Activated naive CD8-positive, alpha-beta T cell treated with anti-CD3 and anti-CD28 coated beads, Interleukin-2, amount 50 U/mL, for 24 hours (primary cell): ENCODE measurements around the gene SPART.

ENCODE experiments used
- ATAC-seq: fragments of 150-1000 bp; cut with Tn5 transposase; one replicate; pipeline ENCODE4 v1.10.0; 2021
- DNase-seq: peaks from one replicate; pipeline ENCODE4 v3.0.0; 2021
- H3K27ac Mint-ChIP-seq: one replicate; pipeline ENCODE4 v1.8.0; 2021; ENCODE audit warnings: mild to moderate bottlenecking, mixed read lengths
- H3K27me3 Mint-ChIP-seq: one replicate; pipeline ENCODE4 v1.8.0; 2021; ENCODE audit warnings: mixed read lengths
- H3K36me3 Mint-ChIP-seq: one replicate; pipeline ENCODE4 v1.8.0; 2021; ENCODE audit warnings: low read depth, mixed read lengths
- H3K4me1 Mint-ChIP-seq: one replicate; pipeline ENCODE4 v1.8.0; 2021; ENCODE audit warnings: mixed read lengths
- H3K4me3 Mint-ChIP-seq: one replicate; pipeline ENCODE4 v1.8.0; 2021; ENCODE audit warnings: mild to moderate bottlenecking, moderate library complexity, mixed read lengths
- H3K9me3 Mint-ChIP-seq: one replicate; pipeline ENCODE4 v1.8.0; 2021; ENCODE audit warnings: mixed read lengths

SPART gene, protein sequence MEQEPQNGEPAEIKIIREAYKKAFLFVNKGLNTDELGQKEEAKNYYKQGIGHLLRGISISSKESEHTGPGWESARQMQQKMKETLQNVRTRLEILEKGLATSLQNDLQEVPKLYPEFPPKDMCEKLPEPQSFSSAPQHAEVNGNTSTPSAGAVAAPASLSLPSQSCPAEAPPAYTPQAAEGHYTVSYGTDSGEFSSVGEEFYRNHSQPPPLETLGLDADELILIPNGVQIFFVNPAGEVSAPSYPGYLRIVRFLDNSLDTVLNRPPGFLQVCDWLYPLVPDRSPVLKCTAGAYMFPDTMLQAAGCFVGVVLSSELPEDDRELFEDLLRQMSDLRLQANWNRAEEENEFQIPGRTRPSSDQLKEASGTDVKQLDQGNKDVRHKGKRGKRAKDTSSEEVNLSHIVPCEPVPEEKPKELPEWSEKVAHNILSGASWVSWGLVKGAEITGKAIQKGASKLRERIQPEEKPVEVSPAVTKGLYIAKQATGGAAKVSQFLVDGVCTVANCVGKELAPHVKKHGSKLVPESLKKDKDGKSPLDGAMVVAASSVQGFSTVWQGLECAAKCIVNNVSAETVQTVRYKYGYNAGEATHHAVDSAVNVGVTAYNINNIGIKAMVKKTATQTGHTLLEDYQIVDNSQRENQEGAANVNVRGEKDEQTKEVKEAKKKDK

DNA sequence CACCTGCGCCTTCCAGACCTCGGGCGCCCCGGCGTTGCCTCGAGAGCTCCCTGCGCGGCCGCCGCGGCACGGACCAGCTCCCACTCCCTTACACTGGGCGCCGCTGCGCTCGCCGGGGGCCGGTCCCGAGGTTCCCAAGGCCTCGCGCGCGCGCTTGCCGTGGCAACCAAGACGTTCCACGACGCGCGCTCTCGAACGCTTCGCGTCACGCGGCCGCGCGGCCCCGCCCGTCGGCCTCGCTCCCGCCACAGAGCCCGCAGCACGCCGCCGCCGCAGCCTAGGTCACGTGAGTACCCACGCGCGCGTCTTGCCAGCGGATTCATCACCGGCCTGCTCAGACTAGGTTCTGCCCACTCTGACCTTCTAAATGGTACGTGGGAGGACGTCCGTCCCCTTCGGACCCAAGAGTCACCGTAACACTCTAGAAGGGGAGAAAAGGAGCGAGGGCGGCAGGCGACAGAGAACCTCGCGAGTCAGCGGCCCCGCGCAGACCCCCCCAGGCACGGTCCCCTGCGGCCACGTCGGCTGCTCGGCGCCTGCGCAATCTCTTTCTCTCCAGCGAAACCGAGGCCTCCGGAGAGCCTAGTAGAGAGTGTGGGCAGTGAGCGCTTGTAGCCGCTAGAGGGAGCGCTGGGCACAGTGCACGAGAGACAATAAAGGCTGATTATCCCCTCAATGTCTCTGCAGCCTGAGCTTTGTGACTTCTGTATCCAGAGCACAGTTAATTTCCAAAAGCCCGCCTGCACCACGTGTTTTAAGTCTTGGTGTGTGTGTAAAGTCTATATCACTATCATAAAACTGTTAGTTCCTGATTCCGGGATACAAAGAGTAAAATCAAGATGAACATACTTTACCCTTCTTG, at the start of gene SPART:
TSS of gene SPART (minus strand) at position 173 of the 862 bp plus-strand sequence. CDS start 10,564 bp downstream, outside the sequence.
- Mint-ChIP-seq H3K9me3 (no peaks in the 10 kb centered on the region), H3K4me3 (peak within 1 kb of the TSS; percentile 88), H3K4me1 (peaks cover 26% of the 10 kb centered on the region), H3K36me3 (no peaks in the 10 kb centered on the region), H3K27ac (peak within 1 kb of the TSS; percentile 90), H3K27me3 (peaks cover 3% of the 10 kb centered on the region)
- DNase-seq = peak; percentile 87
- ATAC-seq = peak; percentile 92

DNA sequence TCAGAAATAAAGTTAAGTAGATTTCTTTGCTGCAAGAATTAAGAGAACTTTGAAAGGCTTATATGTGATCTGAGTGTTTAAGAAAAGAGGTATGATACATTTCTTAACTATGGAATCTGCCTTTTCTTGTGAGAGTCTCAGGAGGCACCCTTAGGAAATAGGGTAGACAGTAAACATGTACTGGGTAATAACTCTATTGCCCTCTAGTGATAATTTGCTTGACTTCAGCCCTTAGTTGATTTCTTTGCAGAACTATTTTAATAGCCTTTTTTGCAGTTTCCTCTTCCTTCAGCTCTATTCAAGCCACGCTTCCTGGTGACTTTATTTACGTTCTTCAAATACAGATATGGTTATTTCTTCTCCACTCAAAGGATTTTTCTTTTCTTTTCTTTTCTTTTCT, 49.1 kb upstream of the SPART start:
- Mint-ChIP-seq H3K27ac (no peak overlapping the region), H3K9me3 (peaks cover 2% of the 10 kb centered on the region), H3K4me3 (no peak overlapping the region), H3K36me3 (no peaks in the 10 kb centered on the region), H3K27me3 (peaks cover 10% of the 10 kb centered on the region), H3K4me1 (no peaks in the 10 kb centered on the region)
- ATAC-seq (peak; percentile 49), DNase-seq (no peak)

DNA sequence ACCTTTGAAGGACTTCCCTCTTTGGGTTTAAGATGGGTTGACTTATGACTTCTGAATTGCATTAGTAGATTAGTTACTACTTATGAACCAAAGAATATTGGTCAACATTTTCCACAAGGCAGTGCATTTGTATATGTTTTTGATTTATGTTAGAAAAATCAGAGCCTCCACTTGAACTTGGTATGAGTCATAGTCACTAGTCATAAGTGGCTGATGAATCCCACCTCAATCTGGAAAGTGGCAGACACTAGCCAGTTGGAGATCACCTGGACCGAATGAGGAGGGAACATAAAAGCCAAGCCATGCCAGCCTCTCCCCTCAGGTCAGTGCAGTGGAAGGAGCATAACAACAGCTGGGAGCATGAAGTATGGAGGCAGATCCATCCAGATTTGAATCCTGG, 39.3 kb upstream of the SPART start:
- Mint-ChIP-seq H3K36me3 (no peaks in the 10 kb centered on the region), H3K9me3 (no peaks in the 10 kb centered on the region), H3K4me3 (no peak overlapping the region), H3K27me3 (peaks cover 19% of the 10 kb centered on the region), H3K4me1 (no peaks in the 10 kb centered on the region), H3K27ac (no peak overlapping the region)
- no peak for DNase-seq
- ATAC-seq = no peak

DNA sequence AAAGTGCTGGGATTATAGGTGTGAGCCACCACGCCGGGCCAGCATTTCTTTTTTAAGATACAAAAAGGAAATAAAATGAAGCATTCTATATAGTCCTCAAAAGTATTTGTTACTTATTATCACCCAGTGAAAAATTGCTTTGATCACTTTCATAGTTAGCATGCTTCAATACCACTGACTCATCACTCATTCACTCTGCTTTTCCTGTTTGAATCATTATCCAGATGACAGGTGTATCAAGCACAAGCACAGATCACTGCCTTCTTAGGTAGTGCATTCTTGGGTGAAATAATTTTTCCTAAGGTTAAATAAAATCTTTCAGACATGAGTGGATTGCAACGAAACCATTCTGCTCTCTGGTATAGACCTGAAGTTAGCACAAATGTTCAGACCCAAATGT, 35.8 kb upstream of the SPART start:
- H3K9me3 Mint-ChIP-seq = no peaks in the 10 kb centered on the region
- no peak overlapping the region for H3K4me3 Mint-ChIP-seq
- no peak overlapping the region for H3K27ac Mint-ChIP-seq
- ATAC-seq (no peak), DNase-seq (no peak)
- no peaks in the 10 kb centered on the region for H3K36me3 Mint-ChIP-seq
- peaks cover 11% of the 10 kb centered on the region for H3K27me3 Mint-ChIP-seq
- H3K4me1 Mint-ChIP-seq = no peaks in the 10 kb centered on the region

DNA sequence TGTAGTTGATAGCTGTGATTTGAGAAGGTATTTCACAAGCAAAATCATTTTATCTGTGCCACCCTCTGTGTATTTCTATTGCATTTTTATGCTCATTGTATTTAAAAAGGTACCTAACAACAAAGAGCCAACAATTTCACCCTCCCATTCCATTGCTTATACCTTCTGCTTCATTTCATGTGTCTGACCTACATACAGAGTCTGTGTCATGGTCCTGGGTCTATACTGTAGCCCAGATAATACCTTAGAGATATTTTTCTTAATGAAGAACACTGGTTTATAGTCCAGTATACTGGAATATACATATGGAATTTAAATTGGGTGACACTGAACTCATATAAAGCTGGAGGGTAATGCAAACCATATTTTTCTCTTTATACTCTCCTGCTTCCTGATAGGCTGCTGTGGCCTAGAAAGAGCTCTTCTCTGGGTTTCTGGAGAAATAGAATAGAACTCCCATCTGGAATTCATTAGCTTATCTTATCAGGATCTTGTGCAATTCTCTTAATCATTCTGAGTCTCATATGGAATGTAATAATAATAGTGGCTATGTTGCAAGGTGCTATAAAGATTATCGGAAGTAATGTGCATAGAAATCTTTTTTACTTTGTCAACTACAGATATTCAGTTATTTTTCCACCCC, 31.8 kb upstream of the SPART start:
- no peak for ATAC-seq
- Mint-ChIP-seq H3K36me3 (no peaks in the 10 kb centered on the region), H3K27me3 (no peaks in the 10 kb centered on the region), H3K9me3 (no peaks in the 10 kb centered on the region), H3K4me3 (no peak overlapping the region), H3K4me1 (no peaks in the 10 kb centered on the region), H3K27ac (no peak overlapping the region)
- no peak for DNase-seq

DNA sequence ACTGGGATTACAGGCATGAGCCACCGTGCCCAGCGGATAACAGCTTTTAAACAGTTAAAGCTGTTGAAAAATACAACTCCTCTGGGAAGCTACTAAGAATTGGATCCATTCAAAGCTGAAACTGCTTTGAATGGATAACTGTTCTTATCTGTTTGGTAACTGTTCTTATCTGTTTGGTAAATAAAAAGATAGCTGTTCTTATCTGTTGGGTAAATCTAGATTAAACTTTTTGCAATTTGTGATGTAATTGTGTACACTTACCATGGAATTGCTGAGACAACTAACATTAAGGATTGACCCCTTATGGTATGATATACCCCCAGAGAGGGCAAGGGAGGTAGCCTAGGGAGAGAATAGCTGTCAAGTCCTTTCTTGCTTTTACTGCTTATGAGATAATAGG, 27.9 kb upstream of the SPART start:
- Mint-ChIP-seq H3K27ac (no peak overlapping the region), H3K4me1 (no peaks in the 10 kb centered on the region), H3K4me3 (no peak overlapping the region), H3K9me3 (no peaks in the 10 kb centered on the region), H3K27me3 (no peaks in the 10 kb centered on the region), H3K36me3 (no peaks in the 10 kb centered on the region)
- no peak for DNase-seq
- ATAC-seq = no peak

DNA sequence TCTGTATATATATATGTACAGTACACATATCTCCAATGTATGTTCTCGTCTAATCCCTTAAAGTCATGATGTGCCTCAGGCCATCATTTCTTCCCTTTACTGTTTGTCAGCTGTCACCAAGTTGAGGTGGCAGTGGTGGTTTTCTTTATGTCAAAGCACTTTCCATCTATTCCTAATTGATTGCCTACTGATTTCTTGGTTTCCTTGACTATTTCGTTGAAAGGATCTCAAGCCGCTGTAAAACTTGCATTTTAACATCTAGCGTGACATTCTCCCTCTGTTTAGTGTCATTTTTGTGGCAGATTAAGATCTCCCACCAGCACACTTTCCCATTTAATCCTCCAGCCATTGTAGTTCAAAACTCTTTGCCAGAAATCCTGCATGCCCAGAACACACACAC, 25.0 kb upstream of the SPART start:
- ATAC-seq (no peak), DNase-seq (no peak)
- Mint-ChIP-seq H3K27me3 (no peaks in the 10 kb centered on the region), H3K4me3 (no peak overlapping the region), H3K27ac (no peak overlapping the region), H3K4me1 (no peaks in the 10 kb centered on the region), H3K36me3 (no peaks in the 10 kb centered on the region), H3K9me3 (no peaks in the 10 kb centered on the region)

DNA sequence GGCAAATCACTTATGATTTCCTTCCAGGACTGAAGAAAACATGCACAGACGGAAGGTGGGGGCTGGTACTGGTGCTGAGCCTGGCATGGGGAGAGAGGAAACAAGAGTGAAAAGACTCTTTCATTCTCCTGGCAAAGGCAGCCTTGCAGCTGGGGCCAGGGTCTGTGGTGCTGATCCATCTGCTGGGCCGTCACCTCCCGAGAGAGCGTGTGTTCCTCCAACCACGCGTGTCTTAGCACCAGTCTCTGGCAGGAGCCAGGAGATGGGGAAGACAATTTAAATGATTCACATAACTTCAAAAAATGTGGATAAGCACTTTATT, 23.9 kb upstream of the SPART start:
- Mint-ChIP-seq H3K4me3 (no peak overlapping the region), H3K27me3 (no peaks in the 10 kb centered on the region)
- ATAC-seq = no peak

DNA sequence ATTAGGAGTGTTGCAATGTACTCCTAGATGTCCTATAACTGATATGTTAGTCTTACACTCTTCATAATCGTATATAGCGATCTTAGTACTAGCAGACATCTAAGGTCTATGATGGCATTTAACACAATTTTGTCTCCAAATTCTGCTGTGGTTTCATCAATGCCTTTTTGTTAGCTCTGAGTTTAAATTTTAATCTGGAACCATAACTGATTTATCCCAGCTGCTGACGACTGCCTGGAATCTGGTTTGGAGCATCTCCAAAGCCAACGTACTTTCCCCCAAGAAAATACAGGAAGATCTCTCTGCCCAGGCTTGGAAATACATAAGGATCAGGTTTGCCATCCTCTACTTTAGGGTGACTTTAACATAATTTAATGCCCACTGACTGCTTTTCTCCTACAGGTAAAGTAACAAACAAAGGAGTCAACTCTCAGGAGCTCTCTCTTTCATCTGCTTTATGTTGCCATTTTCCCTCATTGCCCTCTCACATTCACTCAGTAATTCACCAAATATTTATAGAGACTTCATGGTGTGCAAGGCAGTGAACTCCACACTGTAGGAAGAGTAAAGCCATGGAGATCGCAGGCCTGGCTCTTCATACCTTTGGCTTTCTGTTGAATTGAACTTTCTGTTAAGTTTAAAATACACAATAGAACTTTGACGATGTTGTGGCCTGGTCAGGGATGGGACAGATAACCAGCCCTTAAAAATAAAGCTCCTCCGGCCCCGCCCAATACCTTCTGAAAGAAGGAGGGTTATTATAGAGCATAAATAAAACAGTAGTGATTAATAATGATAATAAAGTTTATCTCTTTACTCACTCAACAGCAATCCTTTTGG, 23.3 kb upstream of the SPART start:
- H3K4me3 Mint-ChIP-seq = no peak overlapping the region
- no peaks in the 10 kb centered on the region for H3K9me3 Mint-ChIP-seq
- no peaks in the 10 kb centered on the region for H3K27me3 Mint-ChIP-seq
- no peaks in the 10 kb centered on the region for H3K36me3 Mint-ChIP-seq
- H3K27ac Mint-ChIP-seq = no peak overlapping the region
- DNase-seq (no peak), ATAC-seq (no peak)
- no peaks in the 10 kb centered on the region for H3K4me1 Mint-ChIP-seq

More for the DNA sequence above, 23.9 kb upstream of the SPART start:
- Mint-ChIP-seq H3K27ac (no peak overlapping the region), H3K9me3 (no peaks in the 10 kb centered on the region), H3K36me3 (no peaks in the 10 kb centered on the region), H3K4me1 (no peaks in the 10 kb centered on the region)
- DNase-seq = no peak

DNA sequence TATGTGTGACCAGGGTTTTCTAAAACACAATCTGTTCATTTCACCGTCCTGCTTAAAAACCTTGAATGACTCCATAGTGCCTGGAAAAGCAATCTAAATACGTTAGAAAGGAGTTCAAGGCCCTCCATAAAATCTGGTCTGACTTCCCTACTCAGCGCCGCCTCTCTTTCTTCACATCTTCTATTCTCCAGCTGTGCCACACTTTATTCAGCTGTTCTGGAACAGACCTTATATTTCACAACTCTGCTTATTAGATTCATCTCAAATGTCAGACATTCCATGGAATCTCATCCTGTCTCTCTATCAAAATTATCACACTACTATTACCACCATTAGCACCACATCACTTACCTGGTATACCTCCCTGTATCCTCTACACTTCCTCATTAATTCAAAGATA, 19.8 kb upstream of the SPART start:
- Mint-ChIP-seq H3K4me1 (no peaks in the 10 kb centered on the region), H3K27ac (no peak overlapping the region)
- no peak for ATAC-seq

DNA sequence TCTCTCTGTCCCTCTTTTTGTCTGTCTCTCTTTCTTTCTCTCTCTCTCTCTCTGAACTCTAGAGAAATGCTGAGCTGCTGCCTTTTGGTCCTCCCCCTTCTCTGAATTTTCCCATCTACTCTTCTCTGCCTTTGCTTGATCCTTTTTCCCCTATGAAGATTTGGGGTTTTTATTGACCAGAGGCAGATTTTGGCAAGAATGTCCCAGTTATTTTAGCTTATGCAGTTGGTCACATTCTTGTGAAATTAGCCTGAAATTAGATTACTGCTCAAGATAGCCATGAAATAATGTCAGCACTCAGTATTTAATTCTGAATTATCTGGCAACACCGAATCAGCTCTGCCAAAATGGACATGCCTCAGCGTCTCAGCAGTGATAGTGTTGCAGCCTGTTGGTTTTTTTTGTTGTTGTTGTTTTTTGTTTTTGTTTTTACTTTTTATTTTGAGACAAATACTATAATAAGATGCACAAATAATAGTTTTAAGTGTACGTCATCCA, 17.2 kb upstream of the SPART start:
- H3K36me3 Mint-ChIP-seq = no peaks in the 10 kb centered on the region
- no peaks in the 10 kb centered on the region for H3K9me3 Mint-ChIP-seq
- H3K4me1 Mint-ChIP-seq = no peaks in the 10 kb centered on the region

More for the DNA sequence above, 19.8 kb upstream of the SPART start:
- Mint-ChIP-seq H3K27me3 (peaks cover 3% of the 10 kb centered on the region), H3K36me3 (no peaks in the 10 kb centered on the region), H3K9me3 (no peaks in the 10 kb centered on the region), H3K4me3 (no peak overlapping the region)
- DNase-seq = no peak

DNA sequence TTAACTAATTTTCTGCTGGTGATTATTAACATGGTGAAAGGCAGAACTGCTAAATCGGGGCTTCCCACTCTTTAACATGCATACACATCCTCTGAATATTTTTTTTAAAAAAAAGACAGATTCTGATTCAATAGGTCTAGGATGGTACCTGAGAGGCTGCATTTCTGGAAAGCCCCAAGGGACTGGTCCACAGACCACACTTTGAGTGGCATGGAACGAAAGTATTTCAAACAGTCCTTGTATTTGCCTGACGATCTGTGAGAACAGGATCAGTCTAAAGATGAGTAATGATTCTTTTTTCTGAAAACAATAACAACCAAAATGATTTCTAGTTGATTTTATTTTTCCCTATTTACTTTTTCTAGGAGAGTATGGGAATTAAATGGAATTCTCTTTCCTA, 16.7 kb upstream of the SPART start:
- ATAC-seq = no peak
- H3K27ac Mint-ChIP-seq = no peak overlapping the region
- peaks cover 5% of the 10 kb centered on the region for H3K27me3 Mint-ChIP-seq
- no peaks in the 10 kb centered on the region for H3K4me1 Mint-ChIP-seq
- H3K4me3 Mint-ChIP-seq = no peak overlapping the region
- H3K9me3 Mint-ChIP-seq = no peaks in the 10 kb centered on the region
- no peak for DNase-seq
- no peaks in the 10 kb centered on the region for H3K36me3 Mint-ChIP-seq

More for the DNA sequence above, 17.2 kb upstream of the SPART start:
- H3K4me3 Mint-ChIP-seq = no peak overlapping the region
- ATAC-seq = no peak
- H3K27ac Mint-ChIP-seq = no peak overlapping the region
- DNase-seq = no peak
- peaks cover 5% of the 10 kb centered on the region for H3K27me3 Mint-ChIP-seq

DNA sequence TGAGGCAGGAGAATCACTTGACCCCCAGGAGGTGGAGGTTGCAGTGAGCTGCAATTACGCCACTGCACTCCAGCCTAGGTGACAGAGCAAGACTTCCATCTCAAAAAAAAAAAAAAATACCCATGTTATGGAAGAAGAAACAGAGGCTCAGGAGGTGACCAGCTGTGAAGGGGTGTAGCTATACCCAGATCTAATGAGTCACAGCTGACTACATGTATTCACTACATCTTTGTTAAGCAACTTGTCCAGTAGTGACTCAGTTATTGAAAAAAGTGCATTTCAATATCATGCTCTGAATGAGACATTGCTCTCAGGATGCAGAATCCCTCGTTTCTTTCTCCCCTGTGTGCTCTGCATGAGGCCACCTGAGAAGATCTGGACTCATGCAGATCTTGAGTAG, 16.1 kb upstream of the SPART start:
- H3K4me1 Mint-ChIP-seq = no peaks in the 10 kb centered on the region
- ATAC-seq = no peak

More for the DNA sequence above, 16.1 kb upstream of the SPART start:
- Mint-ChIP-seq H3K4me3 (no peak overlapping the region), H3K36me3 (no peaks in the 10 kb centered on the region), H3K27me3 (peaks cover 5% of the 10 kb centered on the region), H3K27ac (no peak overlapping the region), H3K9me3 (no peaks in the 10 kb centered on the region)
- DNase-seq = no peak
